HepG2 (cell line): Measurements from ENCODE around the gene TMEM62. TPM values are rescaled to one million over a fixed set of nuclear protein-coding genes. Genes with fewer than 3 reads are reported as not detected.

Experiments
- ATAC-seq: fragments of 200-7000 bp; cut with Tn5 transposase; 3 replicates; pipeline ENCODE4 v1.9.1; 2020; ENCODE audit warnings: mild to moderate bottlenecking, moderate library complexity
- BruUV-seq: library from RNA; stranded (reverse); fragments of 400-500 nt; replicated peaks from 2 replicates; lab custom pipeline; 2021; lab: Mats Ljungman, UMichigan
- CTCF ChIA-PET: fragments of 300-600 bp; formaldehyde crosslinking; extraction: SDS; loops from one replicate; lab custom pipeline; 2021; ENCODE audit warnings: low total read pairs, inconsistent platforms, low intra/inter-chr PET ratio; lab: Yijun Ruan, JAX
- POLR2A ChIA-PET: fragments of 350-600 bp; sonication (Branson Sonifier 250); formaldehyde crosslinking; loops from one replicate; lab custom pipeline; 2020; ENCODE audit warnings: antibody characterized with exemption, inconsistent platforms; lab: Yijun Ruan, JAX
- DNase-seq: peaks from one replicate; pipeline ENCODE4 v3.0.0-alpha.2; 2015; ENCODE audit warnings: low spot score
- FAIRE-seq: peaks from 3 replicates; lab custom pipeline; 2011; peaks lifted over from hg19 to GRCh38; lab: Jason Lieb, UNC
- H2AFZ ChIP-seq: one replicate; pipeline ENCODE4 v1.6.1; 2011; ENCODE audit warnings: low read length, inconsistent platforms
- H3K27ac ChIP-seq: fragments of 300-600 bp; 3 replicates; pipeline ENCODE4 v1.8.0; 2011; ENCODE audit warnings: mixed run types, mild to moderate bottlenecking, mixed read lengths, low read length, inconsistent platforms; ENCODE audit not compliant: insufficient read depth; ENCODE audit errors: extremely low read length
- H3K27me3 ChIP-seq, 2 experiments: fragments of 200-600 bp in 1 of 2; 2 replicates in 1 of 2; 3 replicates in 1 of 2; pipeline versions ENCODE4 v1.6.0 to v1.8.0; 2011; ENCODE audit warnings: low read length in 2 of 2, mild to moderate bottlenecking in 2 of 2, moderate library complexity in 2 of 2, inconsistent platforms in 1 of 2; ENCODE audit not compliant: insufficient read depth in 2 of 2, control insufficient read depth in 1 of 2
- H3K36me3 ChIP-seq, 2 experiments: fragments of 200-600 bp in 1 of 2; replicated peaks in 1 of 2; 2 replicates in 1 of 2; 3 replicates in 1 of 2; pipeline versions ENCODE4 v1.5.1 to v1.8.0; 2011; ENCODE audit warnings: low read length in 2 of 2, inconsistent platforms in 1 of 2; ENCODE audit not compliant: insufficient read depth in 2 of 2, control insufficient read depth in 1 of 2
- H3K4me1 ChIP-seq: 2 replicates; pipeline ENCODE4 v1.5.1; 2012; ENCODE audit warnings: low read length, inconsistent platforms; ENCODE audit not compliant: insufficient read depth
- H3K4me2 ChIP-seq: 2 replicates; pipeline ENCODE4 v1.6.0; 2011; ENCODE audit warnings: low read depth, low read length, inconsistent platforms
- H3K4me3 ChIP-seq, 3 experiments: fragments of 200-600 bp in 1 of 3; sonication (generic), shearing (Covaris generic) in 1 of 3; replicated peaks in 1 of 3; 2 replicates each; pipeline ENCODE4 v1.5.1; 2011 to 2016; ENCODE audit warnings: low read length in 3 of 3, inconsistent platforms in 2 of 3, low read depth in 2 of 3, mild to moderate bottlenecking in 2 of 3, control low read depth in 1 of 3, mixed read lengths in 1 of 3; ENCODE audit not compliant: insufficient read depth in 1 of 3
- H3K79me2 ChIP-seq: one replicate; pipeline ENCODE4 v1.6.1; 2011; ENCODE audit warnings: low read length, inconsistent platforms; ENCODE audit not compliant: insufficient read depth
- H3K9ac ChIP-seq: 2 replicates; pipeline ENCODE4 v1.6.0; 2011; ENCODE audit warnings: mild to moderate bottlenecking, low read depth, low read length, inconsistent platforms; ENCODE audit not compliant: insufficient read depth
- H3K9me3 ChIP-seq: 2 replicates; pipeline ENCODE4 v1.5.1; 2012; ENCODE audit warnings: mild to moderate bottlenecking, low read length
- H4K20me1 ChIP-seq: 2 replicates; pipeline ENCODE4 v1.6.0; 2011; ENCODE audit warnings: inconsistent platforms, mild to moderate bottlenecking, low read length, moderate library complexity; ENCODE audit not compliant: insufficient read depth
- ASH2L ChIP-seq: fragments of 300-600, 200-600 bp; sonication (generic); IDR thresholded peaks from 2 replicates; pipeline ENCODE4 v1.7.0; 2017; ENCODE audit warnings: low read depth, mild to moderate bottlenecking, moderate library complexity, mixed read lengths, low read length; ENCODE audit not compliant: insufficient read length
- ATRX ChIP-seq: sonication (generic); formaldehyde crosslinking; IDR thresholded peaks from 2 replicates; pipeline ENCODE4 v1.4.0; 2020; ENCODE audit warnings: missing genetic modification reagents, borderline replicate concordance
- CBX2 ChIP-seq, 2 experiments: fragments of 200-600 bp in 1 of 2; sonication (generic); formaldehyde crosslinking in 1 of 2; IDR thresholded peaks; 2 replicates each; pipeline versions ENCODE4 v1.7.0 to v1.8.1; 2018 to 2022; ENCODE audit warnings: low read depth in 2 of 2, low read length in 1 of 2, mild to moderate bottlenecking in 1 of 2, missing genetic modification reagents in 1 of 2
- KAT2B ChIP-seq: fragments of 150-350 bp; IDR thresholded peaks from 2 replicates; pipeline ENCODE4 v1.6.1; 2014; ENCODE audit warnings: low read depth, low read length, borderline replicate concordance
- KDM5A ChIP-seq: fragments of 200-600 bp; sonication (generic); IDR thresholded peaks from 2 replicates; pipeline ENCODE4 v1.7.0; 2018; ENCODE audit warnings: antibody characterized with exemption, mild to moderate bottlenecking, low read length, borderline replicate concordance
- KDM5B ChIP-seq: sonication (generic); formaldehyde crosslinking; IDR thresholded peaks from 2 replicates; pipeline ENCODE4 v1.4.0; 2020; ENCODE audit warnings: missing genetic modification reagents, mild to moderate bottlenecking, borderline replicate concordance
- NBN ChIP-seq: fragments of 450-650 bp; conservative IDR thresholded peaks from 2 replicates; pipeline ENCODE4 v1.6.1; 2017
- PAWR ChIP-seq: sonication (generic); formaldehyde crosslinking; IDR thresholded peaks from 2 replicates; pipeline ENCODE4 v1.4.0; 2020; ENCODE audit warnings: missing genetic modification reagents, mild to moderate bottlenecking, borderline replicate concordance
- XBP1 ChIP-seq: sonication (generic); formaldehyde crosslinking; IDR thresholded peaks from 2 replicates; pipeline ENCODE4 v1.5.0; 2020; ENCODE audit warnings: missing genetic modification reagents
- ZKSCAN1 ChIP-seq: fragments of 150-350 bp; IDR thresholded peaks from 2 replicates; pipeline ENCODE4 v1.6.1; 2014; ENCODE audit warnings: low read length
- ZMYM3 ChIP-seq: sonication (generic); formaldehyde crosslinking; IDR thresholded peaks from 2 replicates; pipeline ENCODE4 v1.5.1; 2020; ENCODE audit warnings: mild to moderate bottlenecking, missing genetic modification reagents
- ZNF615 ChIP-seq: sonication (generic); formaldehyde crosslinking; IDR thresholded peaks from 2 replicates; pipeline ENCODE4 v1.5.0; 2020; ENCODE audit warnings: mild to moderate bottlenecking, missing genetic modification reagents, borderline replicate concordance
- WGBS: methylation state at CpG from one replicate; pipeline ENCODE4 v1.1.6; 2017; ENCODE audit warnings: low lambda C conversion rate; 5-methylcytosine and 5-hydroxymethylcytosine counted together
- in situ Hi-C: cut with HindIII; loops from 2 replicates; pipeline ENCODE4 v1.10.0; 2017; ENCODE audit warnings: low pct_unique_long_range_greater_than_20kb; ENCODE audit not compliant: extremely low pct_ligation_motif_present
- intact Hi-C: fragments of 100-400 bp; cut with micrococcal nuclease; formaldehyde crosslinking; loops from one replicate; pipeline ENCODE4 v1.10.0; 2022; ENCODE audit not compliant: unreplicated experiment
- polyA plus RNA-seq, 8 experiments: library from polyadenylated mRNA; depleted of rRNA in 3 of 8; stranded (reverse) in 7 of 8; unstranded in 1 of 8; fragments of >200 nt; fragmentation: Illumina TruSeq in 4 of 8; extraction: Trizol in 4 of 8; gene quantifications; 2 replicates each; pipeline versions ENCODE4 v1.2.1 to v1.2.3, GENCODE V29; 2011 to 2016; ENCODE audit warnings: low read depth in 4 of 8, missing spikeins in 1 of 8, mixed read lengths in 1 of 8; ENCODE audit not compliant: insufficient read depth in 1 of 8
- total RNA-seq, 5 experiments: library from RNA; depleted of rRNA; stranded (reverse); fragments of >200 nt; fragmentation: Illumina TruSeq; extraction: Trizol; gene quantifications; 2 replicates each; pipeline ENCODE4 v1.2.3, GENCODE V29; 2016; ENCODE audit warnings: low read depth in 1 of 5
- TF ChIP-seq, protein P1 (sequence below): sonication (generic); formaldehyde crosslinking; IDR thresholded peaks from 2 replicates; pipeline ENCODE4 v1.4.0; 2020; ENCODE audit warnings: missing genetic modification reagents
- TF ChIP-seq, protein P2 (sequence below): sonication (generic); IDR thresholded peaks from 2 replicates; pipeline ENCODE4 v1.6.1; 2016; ENCODE audit warnings: low read depth, borderline replicate concordance
- TF ChIP-seq, protein P3 (sequence below): sonication (generic); formaldehyde crosslinking; IDR thresholded peaks from 2 replicates; pipeline ENCODE4 v1.8.0; 2022; ENCODE audit warnings: mild to moderate bottlenecking, missing genetic modification reagents, moderate library complexity
- TF ChIP-seq, protein P4 (sequence below): sonication (generic); formaldehyde crosslinking; IDR thresholded peaks from 2 replicates; pipeline ENCODE4 v1.4.0; 2020; ENCODE audit warnings: missing genetic modification reagents

The TMEM62 gene
- total and polyA plus RNA-seq, 2 of the 13 experiments (the other 11 are each of a cell fraction or from before 2014, with no cell fraction given), result 14.2 to 20.9 TPM

DNA sequence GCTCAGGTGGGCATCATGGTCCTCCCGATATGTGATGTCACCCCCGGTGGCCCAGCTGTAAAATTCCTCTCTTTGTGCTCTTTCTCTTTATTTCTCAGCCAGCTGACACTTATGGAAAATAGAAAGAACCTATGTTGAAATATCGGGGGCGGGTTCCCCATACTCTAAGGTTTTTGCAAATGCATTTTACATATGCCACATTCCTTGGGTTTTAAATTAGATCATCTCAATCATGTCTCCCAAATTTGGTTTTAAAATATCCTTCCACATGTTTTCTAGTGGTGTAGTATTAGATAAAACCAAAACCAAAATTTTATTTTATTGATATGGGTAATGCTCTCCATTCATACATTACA, 4.4 kb upstream of the TMEM62 start (continued):
- TF ChIP-seq, protein P1, sequence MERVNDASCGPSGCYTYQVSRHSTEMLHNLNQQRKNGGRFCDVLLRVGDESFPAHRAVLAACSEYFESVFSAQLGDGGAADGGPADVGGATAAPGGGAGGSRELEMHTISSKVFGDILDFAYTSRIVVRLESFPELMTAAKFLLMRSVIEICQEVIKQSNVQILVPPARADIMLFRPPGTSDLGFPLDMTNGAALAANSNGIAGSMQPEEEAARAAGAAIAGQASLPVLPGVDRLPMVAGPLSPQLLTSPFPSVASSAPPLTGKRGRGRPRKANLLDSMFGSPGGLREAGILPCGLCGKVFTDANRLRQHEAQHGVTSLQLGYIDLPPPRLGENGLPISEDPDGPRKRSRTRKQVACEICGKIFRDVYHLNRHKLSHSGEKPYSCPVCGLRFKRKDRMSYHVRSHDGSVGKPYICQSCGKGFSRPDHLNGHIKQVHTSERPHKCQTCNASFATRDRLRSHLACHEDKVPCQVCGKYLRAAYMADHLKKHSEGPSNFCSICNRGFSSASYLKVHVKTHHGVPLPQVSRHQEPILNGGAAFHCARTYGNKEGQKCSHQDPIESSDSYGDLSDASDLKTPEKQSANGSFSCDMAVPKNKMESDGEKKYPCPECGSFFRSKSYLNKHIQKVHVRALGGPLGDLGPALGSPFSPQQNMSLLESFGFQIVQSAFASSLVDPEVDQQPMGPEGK, result 0 out of 2 replicates have a peak, but pooled peaks have one; percentile 1
- no peak for TF ChIP-seq PAWR (CRISPR knock-in tag)
- no peak for TF ChIP-seq ATRX (CRISPR knock-in tag)
- no peak for TF ChIP-seq KDM5B (CRISPR knock-in tag)
- no peak for TF ChIP-seq XBP1 (CRISPR knock-in tag)
- TF ChIP-seq KDM5A, result no peak
- no peak for TF ChIP-seq KAT2B
- TF ChIP-seq, protein P2, sequence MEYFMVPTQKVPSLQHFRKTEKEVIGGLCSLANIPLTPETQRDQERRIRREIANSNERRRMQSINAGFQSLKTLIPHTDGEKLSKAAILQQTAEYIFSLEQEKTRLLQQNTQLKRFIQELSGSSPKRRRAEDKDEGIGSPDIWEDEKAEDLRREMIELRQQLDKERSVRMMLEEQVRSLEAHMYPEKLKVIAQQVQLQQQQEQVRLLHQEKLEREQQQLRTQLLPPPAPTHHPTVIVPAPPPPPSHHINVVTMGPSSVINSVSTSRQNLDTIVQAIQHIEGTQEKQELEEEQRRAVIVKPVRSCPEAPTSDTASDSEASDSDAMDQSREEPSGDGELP, result 0 out of 2 replicates have a peak, but pooled peaks have one; percentile 25

DNA sequence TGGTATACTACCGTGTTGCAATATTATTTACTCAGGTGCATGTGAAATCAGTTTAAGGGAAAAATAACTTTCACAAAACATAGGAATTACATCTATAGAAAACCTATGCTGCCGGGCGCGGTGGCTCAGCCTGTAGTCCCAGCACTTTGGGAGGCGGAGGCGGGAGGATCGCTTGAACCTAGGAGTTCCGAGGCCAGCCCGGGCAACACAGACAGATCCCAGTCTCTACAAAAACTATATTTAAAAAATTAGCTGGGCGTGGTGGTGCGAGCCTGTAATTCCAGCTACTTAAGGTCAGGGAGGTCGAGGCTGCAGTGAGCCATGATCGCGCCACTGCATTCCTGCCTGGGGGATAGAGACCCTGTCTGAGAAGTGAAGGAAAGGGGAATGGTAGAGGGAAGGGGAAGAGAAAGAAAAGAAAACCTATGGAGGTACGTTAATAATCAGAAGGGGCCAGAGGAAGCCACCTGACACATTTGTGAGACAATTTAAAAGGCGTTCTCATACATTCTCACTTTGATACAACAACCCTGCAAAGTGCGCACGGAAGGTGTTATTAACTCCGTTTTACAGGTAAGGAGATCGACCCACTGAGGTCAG, 456 bp upstream of the TMEM62 start:
- ATAC-seq (peak; percentile 8), DNase-seq (no peak), FAIRE-seq (peak; percentile 26)
- intact Hi-C loops (no loop called here), in situ Hi-C loops (no loop called here)
- no peaks in the 10 kb centered on the region for H4K20me1 ChIP-seq
- H3K4me3 ChIP-seq, result peak overlapping the region; percentile 66 to 92 (median 84)
- no TSS peak for BruUV-seq
- peaks cover 2 to 13% of the 10 kb centered on the region in 2 experiments; a peak in 3 of 5 replicates for H3K36me3 ChIP-seq
- POLR2A ChIA-PET, result interaction anchor here (0.6 to 1.9 kb wide), 3 partner anchors 11 to 41 kb away, joined by 3 to 6 read pairs (median 6); partner anchors contain the start of gene UBR1
- H3K9me3 ChIP-seq, result peaks cover 5% of the 10 kb centered on the region; the same call in 1 of the 2 replicates
- H3K27me3 ChIP-seq, result no peaks in the 10 kb centered on the region; a peak in 1 of 5 replicates
- peak overlapping the region; percentile 80 for H3K9ac ChIP-seq
- peaks cover 43% of the 10 kb centered on the region for H3K4me1 ChIP-seq
- peak overlapping the region; percentile 72 for H3K27ac ChIP-seq
- WGBS, result 2% methylated on average over 20 of the region's 20 CpGs
- H3K4me2 ChIP-seq, result peak overlapping the region; percentile 89
- peaks cover 16% of the 10 kb centered on the region for H3K79me2 ChIP-seq
- CTCF ChIA-PET, result no interaction called here
- H2AFZ ChIP-seq, result no peak overlapping the region
- TF ChIP-seq NBN (no peak), ZNF615 (no peak), ZMYM3 (CRISPR knock-in tag) (peak; percentile 90), ZKSCAN1 (no peak), CBX2 (IDR thresholded peaks at IDR 0.05; ENCODE audit: low read depth, low read length) (no peak), CBX2 (CRISPR knock-in tag; IDR thresholded peaks at IDR 0.05; ENCODE audit: low read depth) (no peak), ASH2L (no peak)
- TF ChIP-seq, protein P3, sequence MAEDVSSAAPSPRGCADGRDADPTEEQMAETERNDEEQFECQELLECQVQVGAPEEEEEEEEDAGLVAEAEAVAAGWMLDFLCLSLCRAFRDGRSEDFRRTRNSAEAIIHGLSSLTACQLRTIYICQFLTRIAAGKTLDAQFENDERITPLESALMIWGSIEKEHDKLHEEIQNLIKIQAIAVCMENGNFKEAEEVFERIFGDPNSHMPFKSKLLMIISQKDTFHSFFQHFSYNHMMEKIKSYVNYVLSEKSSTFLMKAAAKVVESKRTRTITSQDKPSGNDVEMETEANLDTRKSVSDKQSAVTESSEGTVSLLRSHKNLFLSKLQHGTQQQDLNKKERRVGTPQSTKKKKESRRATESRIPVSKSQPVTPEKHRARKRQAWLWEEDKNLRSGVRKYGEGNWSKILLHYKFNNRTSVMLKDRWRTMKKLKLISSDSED (CRISPR knock-in tag), result no peak
- TF ChIP-seq, protein P4, sequence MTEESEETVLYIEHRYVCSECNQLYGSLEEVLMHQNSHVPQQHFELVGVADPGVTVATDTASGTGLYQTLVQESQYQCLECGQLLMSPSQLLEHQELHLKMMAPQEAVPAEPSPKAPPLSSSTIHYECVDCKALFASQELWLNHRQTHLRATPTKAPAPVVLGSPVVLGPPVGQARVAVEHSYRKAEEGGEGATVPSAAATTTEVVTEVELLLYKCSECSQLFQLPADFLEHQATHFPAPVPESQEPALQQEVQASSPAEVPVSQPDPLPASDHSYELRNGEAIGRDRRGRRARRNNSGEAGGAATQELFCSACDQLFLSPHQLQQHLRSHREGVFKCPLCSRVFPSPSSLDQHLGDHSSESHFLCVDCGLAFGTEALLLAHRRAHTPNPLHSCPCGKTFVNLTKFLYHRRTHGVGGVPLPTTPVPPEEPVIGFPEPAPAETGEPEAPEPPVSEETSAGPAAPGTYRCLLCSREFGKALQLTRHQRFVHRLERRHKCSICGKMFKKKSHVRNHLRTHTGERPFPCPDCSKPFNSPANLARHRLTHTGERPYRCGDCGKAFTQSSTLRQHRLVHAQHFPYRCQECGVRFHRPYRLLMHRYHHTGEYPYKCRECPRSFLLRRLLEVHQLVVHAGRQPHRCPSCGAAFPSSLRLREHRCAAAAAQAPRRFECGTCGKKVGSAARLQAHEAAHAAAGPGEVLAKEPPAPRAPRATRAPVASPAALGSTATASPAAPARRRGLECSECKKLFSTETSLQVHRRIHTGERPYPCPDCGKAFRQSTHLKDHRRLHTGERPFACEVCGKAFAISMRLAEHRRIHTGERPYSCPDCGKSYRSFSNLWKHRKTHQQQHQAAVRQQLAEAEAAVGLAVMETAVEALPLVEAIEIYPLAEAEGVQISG, result no peak
